GM23338 (cell line): ENCODE measurements around the gene ZNF410. TPM values are rescaled to one million over a fixed set of nuclear protein-coding genes. Genes with fewer than 3 reads are reported as not detected.

Experiments used
- ATAC-seq: fragments of 200-7000 bp; cut with Tn5 transposase; 3 replicates; pipeline ENCODE4 v1.9.1; 2020
- DNase-seq: peaks from one replicate; pipeline ENCODE4 v3.0.0-alpha.2; 2015; ENCODE audit warnings: low spot score
- H2AFZ ChIP-seq: fragments of 200-600 bp; sonication (generic); 2 replicates; pipeline ENCODE4 v1.8.0; 2016; ENCODE audit warnings: antibody characterized with exemption, mild to moderate bottlenecking, moderate library complexity
- H3F3A ChIP-seq: fragments of 200-600 bp; sonication (generic); replicated peaks from 2 replicates; pipeline ENCODE4 v1.8.0; 2017; ENCODE audit warnings: antibody characterized with exemption, mixed run types, low read depth
- H3K27ac ChIP-seq: fragments of 200-600 bp; sonication (generic); 2 replicates; pipeline ENCODE4 v1.6.1; 2016; ENCODE audit warnings: low read depth
- H3K27me3 ChIP-seq: fragments of 200-600 bp; sonication (generic); 2 replicates; pipeline ENCODE4 v1.8.0; 2016; ENCODE audit warnings: mild to moderate bottlenecking, mixed run types, moderate library complexity; ENCODE audit not compliant: insufficient read depth
- H3K36me3 ChIP-seq: fragments of 200-600 bp; sonication (generic); 2 replicates; pipeline ENCODE4 v1.8.0; 2016; ENCODE audit warnings: mild to moderate bottlenecking; ENCODE audit not compliant: insufficient read depth
- H3K4me1 ChIP-seq: fragments of 200-600 bp; sonication (generic); 2 replicates; pipeline ENCODE4 v1.8.0; 2016; ENCODE audit warnings: mild to moderate bottlenecking, moderate library complexity; ENCODE audit not compliant: insufficient read depth
- H3K4me2 ChIP-seq: fragments of 200-600 bp; sonication (generic); 2 replicates; pipeline ENCODE4 v1.7.1; 2017; ENCODE audit warnings: mixed run types
- H3K4me3 ChIP-seq: fragments of 200-600 bp; sonication (generic); 2 replicates; pipeline ENCODE4 v1.6.1; 2016; ENCODE audit warnings: mixed run types
- H3K79me2 ChIP-seq: fragments of 200-600 bp; sonication (generic); replicated peaks from 2 replicates; pipeline ENCODE4 v1.8.0; 2017; ENCODE audit warnings: mild to moderate bottlenecking; ENCODE audit not compliant: insufficient read depth
- H3K9me2 ChIP-seq: fragments of 200-600 bp; sonication (generic); 2 replicates; pipeline ENCODE4 v1.8.0; 2017; ENCODE audit not compliant: insufficient read depth
- H4K20me1 ChIP-seq: fragments of 200-600 bp; sonication (generic); replicated peaks from 2 replicates; pipeline ENCODE4 v1.8.0; 2017; ENCODE audit warnings: mild to moderate bottlenecking; ENCODE audit not compliant: insufficient read depth
- H3K27ac Mint-ChIP-seq: 2 replicates; pipeline ENCODE4 v1.8.0; 2020; ENCODE audit warnings: inconsistent platforms, mild to moderate bottlenecking, moderate library complexity, mixed read lengths
- H3K27me3 Mint-ChIP-seq: 3 replicates; pipeline ENCODE4 v1.8.0; 2022; ENCODE audit warnings: low read depth, mild to moderate bottlenecking, moderate library complexity, mixed read lengths, inconsistent platforms; ENCODE audit not compliant: insufficient read depth, poor library complexity
- H3K36me3 Mint-ChIP-seq: 3 replicates; pipeline ENCODE4 v1.8.0; 2021; ENCODE audit warnings: low read depth, mild to moderate bottlenecking, inconsistent platforms, moderate library complexity, mixed read lengths
- H3K4me1 Mint-ChIP-seq: 3 replicates; pipeline ENCODE4 v1.8.0; 2020; ENCODE audit warnings: mild to moderate bottlenecking, inconsistent platforms, mixed read lengths
- H3K4me3 Mint-ChIP-seq: 3 replicates; pipeline ENCODE4 v1.8.0; 2021; ENCODE audit warnings: moderate library complexity, mild to moderate bottlenecking, inconsistent platforms, mixed read lengths
- H3K9me3 Mint-ChIP-seq: 3 replicates; pipeline ENCODE4 v1.8.0; 2020; ENCODE audit warnings: moderate library complexity, mild to moderate bottlenecking, inconsistent platforms, mixed read lengths
- CREB1 ChIP-seq: fragments of 250-450 bp; sonication (Bioruptor Pico); IDR thresholded peaks from 2 replicates; pipeline ENCODE4 v1.5.0; 2020; ENCODE audit warnings: low read depth, mild to moderate bottlenecking, moderate library complexity
- CTCF ChIP-seq, 2 experiments: fragments of 200-600 bp in 1 of 2; sonication (generic) in 1 of 2; conservative IDR thresholded peaks; 2 replicates each; pipeline versions ENCODE4 v1.5.1 to v1.6.1; 2016 to 2017; ENCODE audit warnings: antibody characterized with exemption in 2 of 2, low read depth in 2 of 2, mild to moderate bottlenecking in 2 of 2, moderate library complexity in 1 of 2
- ETS1 ChIP-seq: IDR thresholded peaks from 2 replicates; pipeline ENCODE4 v1.6.1; 2016; ENCODE audit warnings: antibody characterized with exemption
- EZH2 ChIP-seq: fragments of 200-600 bp; sonication (generic); IDR thresholded peaks from one replicate; pipeline ENCODE4 v1.8.0; 2017; ENCODE audit warnings: antibody characterized with exemption, mild to moderate bottlenecking, low read depth; ENCODE audit not compliant: unreplicated experiment
- EZH2phosphoT487 ChIP-seq: fragments of 200-600 bp; sonication (generic); IDR thresholded peaks from one replicate; pipeline ENCODE4 v1.8.1; 2018; ENCODE audit warnings: antibody characterized with exemption; ENCODE audit not compliant: unreplicated experiment
- JUNB ChIP-seq: IDR thresholded peaks from one replicate; pipeline ENCODE4 v1.6.1; 2016; ENCODE audit warnings: antibody characterized with exemption; ENCODE audit not compliant: unreplicated experiment
- NANOG ChIP-seq: IDR thresholded peaks from 2 replicates; pipeline ENCODE4 v1.6.1; 2016; ENCODE audit warnings: antibody characterized with exemption, borderline replicate concordance
- POLR2AphosphoS5 ChIP-seq: IDR thresholded peaks from 2 replicates; pipeline ENCODE4 v1.6.1; 2016; ENCODE audit warnings: antibody characterized with exemption, low read depth
- STAT1 ChIP-seq: IDR thresholded peaks from one replicate; pipeline ENCODE4 v1.6.1; 2016; ENCODE audit warnings: antibody characterized with exemption; ENCODE audit not compliant: unreplicated experiment
- ZNF114 ChIP-seq: fragments of 250-450 bp; sonication (Bioruptor Pico); IDR thresholded peaks from 2 replicates; pipeline ENCODE4 v1.5.0; 2020; ENCODE audit warnings: mild to moderate bottlenecking, moderate library complexity
- ZNF331 ChIP-seq: fragments of 250-450 bp; sonication (Bioruptor Pico); IDR thresholded peaks from 2 replicates; pipeline ENCODE4 v1.5.0; 2020; ENCODE audit warnings: low read depth, mild to moderate bottlenecking, moderate library complexity
- ZNF462 ChIP-seq: fragments of 250-450 bp; sonication (Bioruptor Pico); IDR thresholded peaks from 2 replicates; pipeline ENCODE4 v1.5.0; 2020; ENCODE audit warnings: mild to moderate bottlenecking, moderate library complexity
- polyA plus RNA-seq: library from polyadenylated mRNA; unstranded; fragments of >200 nt; fragmentation: Nextera tagmentation; extraction: Ambion mirVana; gene quantifications from 2 replicates; pipeline ENCODE4 v1.2.1, GENCODE V29; 2016
- total RNA-seq: library from RNA; depleted of rRNA; stranded (reverse); fragments of >200 nt; shearing (Covaris generic); gene quantifications from 2 replicates; pipeline ENCODE4 v1.2.3, GENCODE V29; 2014
- TF ChIP-seq, protein P1 (sequence below): IDR thresholded peaks from one replicate; pipeline ENCODE4 v1.6.1; 2018; ENCODE audit warnings: antibody characterized with exemption; ENCODE audit not compliant: unreplicated experiment

ZNF410 gene
- total and polyA plus RNA-seq, 2 experiments from 2014 or later = 10.6 to 20.4 TPM

DNA sequence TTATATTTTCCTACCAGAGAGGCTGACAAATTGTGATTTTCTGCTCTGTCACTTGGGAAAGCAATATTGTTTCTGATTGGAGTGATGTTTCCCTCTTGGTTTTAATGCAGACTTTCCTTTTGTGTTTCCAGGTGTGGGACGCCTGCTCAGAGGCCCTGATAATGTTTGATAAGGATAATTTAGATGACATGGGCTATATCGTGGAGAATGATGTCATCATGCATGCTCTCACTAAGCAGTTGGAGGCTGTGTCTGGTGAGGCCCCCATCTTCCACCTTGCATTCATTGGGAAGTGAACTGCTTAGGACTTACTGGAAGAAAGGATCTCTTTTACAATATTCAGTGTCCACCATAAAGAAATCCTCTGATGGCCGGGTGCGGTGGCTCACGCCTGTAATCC lies 69.0 kb downstream of the ZNF410 start:
- H3K4me1 Mint-ChIP-seq = no peaks in the 10 kb centered on the region
- no peak overlapping the region for H3K27ac ChIP-seq
- ATAC-seq (no peak), DNase-seq (no peak)
- H3K4me1 ChIP-seq = no peaks in the 10 kb centered on the region
- H4K20me1 ChIP-seq = no peaks in the 10 kb centered on the region; the same call in 1 of the 2 replicates
- no peaks in the 10 kb centered on the region for H3K9me3 Mint-ChIP-seq
- H3K79me2 ChIP-seq = no peaks in the 10 kb centered on the region
- H3K4me2 ChIP-seq = no peak overlapping the region
- H3K4me3 ChIP-seq = no peak overlapping the region
- TF ChIP-seq CTCF (conservative IDR thresholded peaks at IDR 0.05; ENCODE audit: low read depth in 2 of 2) = no peak
- TF ChIP-seq JUNB = no peak
- no peak for TF ChIP-seq EZH2
- no peak for TF ChIP-seq ZNF462 (CRISPR knock-in tag)
- TF ChIP-seq POLR2AphosphoS5 = no peak
- no peak for TF ChIP-seq NANOG
- TF ChIP-seq ETS1 = no peak
- no peak for TF ChIP-seq CREB1 (CRISPR knock-in tag)
- TF ChIP-seq, protein P1, sequence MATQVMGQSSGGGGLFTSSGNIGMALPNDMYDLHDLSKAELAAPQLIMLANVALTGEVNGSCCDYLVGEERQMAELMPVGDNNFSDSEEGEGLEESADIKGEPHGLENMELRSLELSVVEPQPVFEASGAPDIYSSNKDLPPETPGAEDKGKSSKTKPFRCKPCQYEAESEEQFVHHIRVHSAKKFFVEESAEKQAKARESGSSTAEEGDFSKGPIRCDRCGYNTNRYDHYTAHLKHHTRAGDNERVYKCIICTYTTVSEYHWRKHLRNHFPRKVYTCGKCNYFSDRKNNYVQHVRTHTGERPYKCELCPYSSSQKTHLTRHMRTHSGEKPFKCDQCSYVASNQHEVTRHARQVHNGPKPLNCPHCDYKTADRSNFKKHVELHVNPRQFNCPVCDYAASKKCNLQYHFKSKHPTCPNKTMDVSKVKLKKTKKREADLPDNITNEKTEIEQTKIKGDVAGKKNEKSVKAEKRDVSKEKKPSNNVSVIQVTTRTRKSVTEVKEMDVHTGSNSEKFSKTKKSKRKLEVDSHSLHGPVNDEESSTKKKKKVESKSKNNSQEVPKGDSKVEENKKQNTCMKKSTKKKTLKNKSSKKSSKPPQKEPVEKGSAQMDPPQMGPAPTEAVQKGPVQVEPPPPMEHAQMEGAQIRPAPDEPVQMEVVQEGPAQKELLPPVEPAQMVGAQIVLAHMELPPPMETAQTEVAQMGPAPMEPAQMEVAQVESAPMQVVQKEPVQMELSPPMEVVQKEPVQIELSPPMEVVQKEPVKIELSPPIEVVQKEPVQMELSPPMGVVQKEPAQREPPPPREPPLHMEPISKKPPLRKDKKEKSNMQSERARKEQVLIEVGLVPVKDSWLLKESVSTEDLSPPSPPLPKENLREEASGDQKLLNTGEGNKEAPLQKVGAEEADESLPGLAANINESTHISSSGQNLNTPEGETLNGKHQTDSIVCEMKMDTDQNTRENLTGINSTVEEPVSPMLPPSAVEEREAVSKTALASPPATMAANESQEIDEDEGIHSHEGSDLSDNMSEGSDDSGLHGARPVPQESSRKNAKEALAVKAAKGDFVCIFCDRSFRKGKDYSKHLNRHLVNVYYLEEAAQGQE = no peak
- no peak for TF ChIP-seq STAT1
- TF ChIP-seq ZNF114 (CRISPR knock-in tag) = no peak
- TF ChIP-seq EZH2phosphoT487 = no peak
- TF ChIP-seq ZNF331 (CRISPR knock-in tag) = no peak
- H3K4me3 Mint-ChIP-seq = no peak overlapping the region
- no peaks in the 10 kb centered on the region for H3K36me3 ChIP-seq
- no peak overlapping the region for H3K27ac Mint-ChIP-seq
- no peak overlapping the region for H2AFZ ChIP-seq
- peaks cover 25% of the 10 kb centered on the region for H3K36me3 Mint-ChIP-seq
- no peaks in the 10 kb centered on the region for H3K27me3 Mint-ChIP-seq
- no peaks in the 10 kb centered on the region for H3K27me3 ChIP-seq
- H3F3A ChIP-seq = no peaks in the 10 kb centered on the region
- no peaks in the 10 kb centered on the region for H3K9me2 ChIP-seq
